KMS-11 (cell line): ENCODE data around the gene TSPYL2.

Experiments
- H2AFZ ChIP-seq: fragments of 200-600 bp; sonication (generic); 2 replicates; pipeline ENCODE4 v1.6.1; 2016; ENCODE audit warnings: antibody characterized with exemption, mixed run types, low read depth
- H3K27ac ChIP-seq: fragments of 200-600 bp; sonication (generic); 2 replicates; pipeline ENCODE4 v1.6.1; 2016; ENCODE audit warnings: mild to moderate bottlenecking, mixed run types
- H3K27me3 ChIP-seq: fragments of 200-600 bp; sonication (generic); 2 replicates; pipeline ENCODE4 v1.6.1; 2017; ENCODE audit warnings: mild to moderate bottlenecking, low read depth, mixed run types, moderate library complexity; ENCODE audit not compliant: insufficient read depth
- H3K36me3 ChIP-seq: fragments of 200-600 bp; sonication (generic); 2 replicates; pipeline ENCODE4 v1.6.1; 2017; ENCODE audit warnings: mild to moderate bottlenecking, mixed run types; ENCODE audit not compliant: insufficient read depth
- H3K4me1 ChIP-seq: fragments of 200-600 bp; sonication (generic); 2 replicates; pipeline ENCODE4 v1.6.1; 2016; ENCODE audit warnings: mild to moderate bottlenecking, low read depth, mixed run types; ENCODE audit not compliant: poor library complexity, severe bottlenecking
- H3K4me2 ChIP-seq: fragments of 200-600 bp; sonication (generic); 2 replicates; pipeline ENCODE4 v1.7.0; 2016; ENCODE audit warnings: mild to moderate bottlenecking, mixed run types
- H3K4me3 ChIP-seq: fragments of 200-600 bp; sonication (generic); IDR thresholded peaks from 2 replicates; pipeline ENCODE4 v1.6.1; 2017; ENCODE audit warnings: low read depth, low read length, mixed read lengths; ENCODE audit not compliant: insufficient read depth
- H3K79me2 ChIP-seq: fragments of 200-600 bp; sonication (generic); 2 replicates; pipeline ENCODE4 v1.6.1; 2016; ENCODE audit warnings: low read depth, mixed run types; ENCODE audit not compliant: insufficient read depth
- H3K9ac ChIP-seq: fragments of 200-600 bp; sonication (generic); 2 replicates; pipeline ENCODE4 v1.6.1; 2016; ENCODE audit warnings: mild to moderate bottlenecking, mixed run types
- H4K20me1 ChIP-seq: fragments of 200-600 bp; sonication (generic); 2 replicates; pipeline ENCODE4 v1.6.1; 2016; ENCODE audit warnings: mild to moderate bottlenecking, mixed run types; ENCODE audit not compliant: insufficient read depth
- TF ChIP-seq, protein P1 (sequence below): fragments of 200-600 bp; sonication (generic); conservative IDR thresholded peaks from 2 replicates; pipeline ENCODE4 v1.6.1; 2017; ENCODE audit warnings: low read depth, mild to moderate bottlenecking, antibody characterized with exemption, low read length, moderate library complexity, mixed read lengths

TSPYL2 gene

DNA sequence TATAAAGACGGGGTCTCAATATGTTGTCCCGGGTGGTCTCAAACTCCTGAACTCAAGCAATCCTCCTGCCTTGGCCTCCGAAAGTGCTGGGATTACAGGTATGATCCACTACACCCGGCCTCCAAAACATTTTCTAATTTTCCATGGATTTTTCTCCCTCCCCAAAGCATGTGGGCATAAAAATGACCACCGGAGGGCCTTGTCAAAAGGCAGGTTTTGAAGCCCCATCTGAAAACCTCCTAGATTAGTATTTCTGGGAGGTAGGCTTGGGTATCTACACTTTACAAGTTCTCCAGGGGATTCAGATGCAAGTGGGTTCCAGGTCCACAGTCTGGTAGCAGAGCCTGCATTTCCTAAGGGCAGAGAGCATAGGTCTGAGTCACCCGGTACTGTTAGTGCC lies 34.9 kb upstream of the TSPYL2 start:
- TF ChIP-seq, protein P1, sequence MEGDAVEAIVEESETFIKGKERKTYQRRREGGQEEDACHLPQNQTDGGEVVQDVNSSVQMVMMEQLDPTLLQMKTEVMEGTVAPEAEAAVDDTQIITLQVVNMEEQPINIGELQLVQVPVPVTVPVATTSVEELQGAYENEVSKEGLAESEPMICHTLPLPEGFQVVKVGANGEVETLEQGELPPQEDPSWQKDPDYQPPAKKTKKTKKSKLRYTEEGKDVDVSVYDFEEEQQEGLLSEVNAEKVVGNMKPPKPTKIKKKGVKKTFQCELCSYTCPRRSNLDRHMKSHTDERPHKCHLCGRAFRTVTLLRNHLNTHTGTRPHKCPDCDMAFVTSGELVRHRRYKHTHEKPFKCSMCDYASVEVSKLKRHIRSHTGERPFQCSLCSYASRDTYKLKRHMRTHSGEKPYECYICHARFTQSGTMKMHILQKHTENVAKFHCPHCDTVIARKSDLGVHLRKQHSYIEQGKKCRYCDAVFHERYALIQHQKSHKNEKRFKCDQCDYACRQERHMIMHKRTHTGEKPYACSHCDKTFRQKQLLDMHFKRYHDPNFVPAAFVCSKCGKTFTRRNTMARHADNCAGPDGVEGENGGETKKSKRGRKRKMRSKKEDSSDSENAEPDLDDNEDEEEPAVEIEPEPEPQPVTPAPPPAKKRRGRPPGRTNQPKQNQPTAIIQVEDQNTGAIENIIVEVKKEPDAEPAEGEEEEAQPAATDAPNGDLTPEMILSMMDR: no peak
- H3K4me2 ChIP-seq: no peak overlapping the region
- H3K9ac ChIP-seq: no peak overlapping the region
- H3K36me3 ChIP-seq: no peaks in the 10 kb centered on the region
- H3K27ac ChIP-seq: no peak overlapping the region
- no peaks in the 10 kb centered on the region for H3K4me1 ChIP-seq
- H2AFZ ChIP-seq: no peak overlapping the region
- H3K4me3 ChIP-seq: no peak overlapping the region
- no peaks in the 10 kb centered on the region for H3K79me2 ChIP-seq
- no peaks in the 10 kb centered on the region for H4K20me1 ChIP-seq
- H3K27me3 ChIP-seq: no peaks in the 10 kb centered on the region

DNA sequence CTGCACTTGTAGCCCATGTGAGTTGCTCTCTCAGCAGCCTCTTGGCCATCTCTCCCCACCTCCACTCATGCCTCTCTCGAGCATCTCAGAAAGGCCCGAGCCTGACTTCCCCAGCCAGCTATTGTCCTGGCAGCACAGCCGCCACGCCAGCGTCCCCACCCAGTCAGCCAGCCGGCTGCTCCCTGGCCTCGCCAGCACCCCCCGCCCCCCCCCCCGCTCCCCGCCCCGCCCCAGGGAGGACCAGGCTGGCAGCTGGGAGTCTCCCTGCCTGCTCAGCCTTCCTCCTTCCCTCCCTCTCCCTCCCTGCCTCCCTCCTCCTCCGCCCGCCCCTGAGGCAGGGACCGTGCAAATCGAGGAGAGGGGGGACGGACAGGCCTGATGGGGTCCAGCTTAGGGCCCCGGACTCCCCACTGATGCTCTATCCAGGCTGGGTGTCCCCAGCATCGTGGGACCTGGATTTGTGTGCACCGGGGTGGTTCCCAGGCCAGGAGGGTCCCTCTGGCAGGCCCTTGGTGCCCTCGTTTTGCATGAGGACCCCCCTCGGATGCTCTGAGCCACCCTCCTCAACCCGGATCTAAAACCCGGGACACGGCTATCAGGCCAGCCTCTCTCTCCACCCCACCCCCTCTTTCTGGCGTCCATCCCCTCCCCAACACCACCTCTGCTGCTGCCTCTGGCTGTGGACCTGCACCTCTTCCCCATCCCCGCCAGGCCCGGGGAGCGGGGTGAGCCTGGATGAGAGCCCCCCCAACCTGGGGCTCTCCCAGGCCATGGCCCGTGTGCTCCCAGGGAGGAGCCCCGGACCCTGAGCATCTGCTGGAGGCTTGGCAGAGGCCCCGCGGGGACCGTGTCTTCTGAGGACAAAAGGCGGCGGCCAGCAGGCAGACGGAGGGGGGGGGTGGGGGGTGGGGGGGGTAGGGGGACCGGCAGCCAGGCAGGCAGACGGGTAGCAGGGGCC lies 33.7 kb upstream of the TSPYL2 start, which contains the start of gene GPR173:
GPR173 (plus strand) TSS at position 621 of the 958 bp plus-strand sequence. CDS start 27,833 bp downstream, outside the sequence.
- H3K27ac ChIP-seq: no peak within 1 kb of the TSS
- no peak within 1 kb of the TSS for H3K4me2 ChIP-seq
- H3K4me3 ChIP-seq: no peak within 1 kb of the TSS
- H3K9ac ChIP-seq: no peak within 1 kb of the TSS
- no peaks in the 10 kb centered on the region for H3K79me2 ChIP-seq
- no peaks in the 10 kb centered on the region for H3K4me1 ChIP-seq
- TF ChIP-seq, protein P1: no peak
- H3K36me3 ChIP-seq: no peaks in the 10 kb centered on the region
- H2AFZ ChIP-seq: no peak within 1 kb of the TSS
- no peaks in the 10 kb centered on the region for H3K27me3 ChIP-seq
- no peaks in the 10 kb centered on the region for H4K20me1 ChIP-seq

DNA sequence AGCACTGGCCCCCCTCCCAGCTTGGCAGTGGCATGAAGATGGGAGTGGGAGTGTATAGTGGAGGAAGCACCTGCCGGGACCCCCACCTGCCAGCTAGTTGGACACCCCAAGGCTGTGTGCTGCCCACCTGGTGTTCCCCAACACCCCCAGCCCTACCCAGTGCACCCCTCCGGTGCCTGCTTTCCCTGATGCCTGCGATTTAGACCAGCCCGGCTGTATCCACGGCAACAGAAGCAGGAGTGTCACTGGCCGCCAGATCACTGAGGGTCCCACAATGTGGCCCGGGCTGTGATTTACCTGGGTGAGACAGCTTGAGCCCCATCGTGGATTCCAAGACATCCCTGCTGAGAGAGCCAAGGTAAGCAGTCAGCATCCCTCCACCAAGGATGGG lies 33.0 kb upstream of the TSPYL2 start:
- TF ChIP-seq, protein P1: no peak
- H2AFZ ChIP-seq: no peak overlapping the region
- no peak overlapping the region for H3K4me2 ChIP-seq
- no peak overlapping the region for H3K9ac ChIP-seq
- no peaks in the 10 kb centered on the region for H3K27me3 ChIP-seq
- no peak overlapping the region for H3K27ac ChIP-seq
- no peaks in the 10 kb centered on the region for H4K20me1 ChIP-seq
- H3K4me1 ChIP-seq: no peaks in the 10 kb centered on the region
- no peak overlapping the region for H3K4me3 ChIP-seq
- no peaks in the 10 kb centered on the region for H3K36me3 ChIP-seq
- no peaks in the 10 kb centered on the region for H3K79me2 ChIP-seq

DNA sequence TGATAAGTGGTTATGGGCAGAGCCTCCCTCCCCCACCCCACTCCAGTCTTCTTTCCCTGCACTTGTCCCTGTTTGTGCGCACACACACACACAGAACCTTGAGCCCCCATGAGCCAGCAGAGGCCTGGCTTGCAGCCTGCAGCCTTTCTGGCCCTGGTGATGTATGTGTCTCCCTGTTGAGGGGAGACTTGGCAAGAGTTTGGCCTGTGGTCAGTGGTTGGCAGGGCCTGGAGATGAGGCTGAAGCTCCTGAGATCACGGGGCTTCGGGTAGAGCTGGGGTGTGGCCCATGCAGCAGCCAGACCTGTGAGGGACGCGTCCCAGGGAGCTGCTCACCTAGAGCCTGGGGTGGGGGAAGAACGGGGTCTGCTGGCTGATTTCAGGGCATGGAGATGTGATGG lies 31.3 kb upstream of the TSPYL2 start:
- Histone ChIP-seq H3K36me3 (no peaks in the 10 kb centered on the region), H3K27me3 (no peaks in the 10 kb centered on the region), H2AFZ (no peak overlapping the region), H3K27ac (no peak overlapping the region), H3K4me2 (no peak overlapping the region), H3K4me3 (no peak overlapping the region), H3K9ac (no peak overlapping the region), H3K79me2 (no peaks in the 10 kb centered on the region), H4K20me1 (no peaks in the 10 kb centered on the region), H3K4me1 (no peaks in the 10 kb centered on the region)
- TF ChIP-seq, protein P1: no peak
